GM19240 (cell line): ENCODE data around the gene TNNC1.

Experiments
- DNase-seq: peaks from one replicate; pipeline ENCODE4 v3.0.0; 2011; ENCODE audit warnings: low spot score; ENCODE audit not compliant: insufficient read length

The TNNC1 gene

DNA sequence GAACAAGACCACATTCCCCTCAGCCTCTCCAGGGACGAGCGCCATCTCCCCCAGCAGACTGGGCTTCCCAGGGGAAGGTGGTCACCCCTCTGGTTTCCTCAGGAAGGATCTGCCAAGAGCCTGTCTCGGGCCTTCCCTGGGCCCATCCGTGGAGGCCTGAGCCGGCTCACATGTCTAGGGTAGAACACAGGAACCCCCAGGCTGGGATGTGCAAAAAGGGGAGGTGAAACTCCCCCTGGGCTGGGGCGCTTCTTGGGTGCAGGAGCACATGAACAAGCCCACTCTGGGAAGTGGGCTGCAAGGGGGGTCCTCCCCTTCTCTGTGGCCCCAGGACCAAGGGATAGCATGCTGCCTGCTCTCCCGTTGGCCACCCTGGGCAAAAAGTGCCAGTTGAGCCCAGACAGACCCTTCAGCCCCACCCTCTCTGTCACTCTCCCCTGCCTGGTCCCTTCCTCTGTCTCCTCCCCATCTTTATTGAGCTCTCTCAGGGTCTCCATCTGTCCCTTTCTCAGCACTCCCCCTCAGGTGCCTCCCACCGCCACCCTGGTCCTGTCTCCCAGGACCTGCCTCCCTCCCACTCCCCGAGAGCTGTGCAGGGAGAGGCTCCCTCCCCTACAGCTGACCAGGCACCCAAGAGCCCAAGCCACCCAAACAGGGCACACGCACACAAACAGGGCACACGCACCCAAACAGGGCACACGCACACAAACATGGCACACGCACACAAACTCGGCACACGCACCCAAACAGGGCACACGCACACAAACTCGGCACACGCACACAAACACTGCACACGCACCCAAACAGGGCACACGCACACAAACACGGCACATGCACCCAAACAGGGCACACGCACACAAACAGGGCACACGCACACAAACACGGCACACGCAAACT is 9.8 kb downstream of the TNNC1 start:
- DNase-seq: no peak

DNA sequence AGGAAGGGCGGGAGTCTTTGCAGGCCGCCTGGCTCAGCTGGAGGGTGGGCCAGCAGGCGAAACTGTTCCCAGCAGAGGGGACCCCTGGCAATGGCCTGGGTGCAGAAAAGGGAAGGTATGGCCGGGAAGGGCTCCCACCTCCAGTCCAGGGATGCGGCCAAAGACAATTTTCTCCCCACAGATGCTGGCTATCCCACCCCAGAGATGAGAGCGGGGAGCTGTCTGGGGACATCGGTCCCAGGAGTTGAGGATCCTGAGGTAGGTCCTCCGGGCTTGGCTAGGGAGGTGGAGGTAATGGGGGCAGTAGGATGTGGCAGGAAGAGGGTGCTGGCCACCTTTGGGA is 10.6 kb downstream of the TNNC1 start:
- no peak for DNase-seq

DNA sequence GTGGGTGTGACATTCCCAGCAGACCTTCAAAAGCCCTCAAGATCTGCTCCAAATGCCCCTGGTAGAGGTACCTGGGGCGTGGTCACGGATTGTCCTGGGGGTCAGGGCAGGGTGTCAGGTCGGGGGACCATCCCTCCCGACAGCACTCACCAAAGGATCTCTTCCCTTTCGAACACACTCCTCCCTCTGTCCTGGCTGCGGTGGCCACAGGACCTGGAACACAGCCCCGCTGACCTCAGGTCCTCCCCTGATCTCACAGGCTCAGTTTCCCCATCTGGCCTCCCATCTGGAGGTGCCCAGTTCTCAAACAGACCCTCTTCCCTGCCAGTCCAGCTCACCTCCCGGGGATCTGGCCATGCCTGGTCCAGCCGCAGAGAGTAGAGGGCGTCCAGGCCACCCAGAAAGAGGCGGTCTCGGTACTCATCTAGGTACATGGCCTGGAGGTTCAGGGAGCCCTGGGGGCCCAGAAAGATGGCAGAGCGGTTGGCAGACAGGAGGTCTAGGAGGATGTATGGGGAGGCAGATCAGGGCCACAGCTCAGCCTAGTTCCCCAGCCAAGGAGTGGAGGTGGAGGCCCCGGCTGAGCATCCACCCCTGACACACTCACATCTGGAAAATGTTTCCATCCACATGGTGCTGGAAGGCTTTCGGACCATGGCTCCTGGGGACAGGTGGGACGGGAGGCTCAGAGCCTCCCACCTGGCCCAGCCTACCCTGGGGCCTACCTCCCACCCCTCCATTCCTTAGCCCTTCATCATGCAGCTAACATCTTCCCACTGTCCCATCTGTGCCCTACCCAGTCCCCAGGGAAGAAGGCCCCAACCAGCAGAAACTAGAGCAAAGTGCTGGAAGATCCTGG is 11.2 kb downstream of the TNNC1 start:
- no peak for DNase-seq

DNA sequence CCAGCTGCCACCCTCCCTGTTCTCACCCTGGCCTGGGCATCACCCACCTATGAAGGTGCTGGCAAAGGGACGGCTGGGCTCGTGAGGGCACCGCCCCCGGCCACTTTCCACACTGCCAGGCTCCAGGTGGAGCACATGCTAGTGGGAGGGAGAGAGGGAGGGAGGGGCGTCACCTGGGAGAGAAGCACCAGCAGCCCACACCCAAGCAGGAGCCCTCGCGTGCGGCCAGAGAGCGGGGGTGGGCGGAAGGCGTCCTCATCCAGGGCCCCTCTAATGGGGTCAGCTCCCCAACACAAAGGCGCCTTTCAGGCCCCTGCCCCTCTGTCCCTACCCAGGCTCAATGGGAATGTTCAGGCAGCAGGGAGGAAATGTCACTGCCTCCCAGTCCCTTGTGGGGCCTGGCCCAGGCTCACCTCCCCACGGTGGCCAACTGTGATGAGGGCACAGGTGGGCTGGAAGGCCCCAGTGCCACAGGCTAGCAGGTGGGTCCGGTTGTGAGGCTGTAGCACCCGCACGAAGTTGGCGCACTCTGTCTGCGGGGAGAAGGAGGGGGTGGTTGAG is 12.0 kb downstream of the TNNC1 start:
- no peak for DNase-seq

DNA sequence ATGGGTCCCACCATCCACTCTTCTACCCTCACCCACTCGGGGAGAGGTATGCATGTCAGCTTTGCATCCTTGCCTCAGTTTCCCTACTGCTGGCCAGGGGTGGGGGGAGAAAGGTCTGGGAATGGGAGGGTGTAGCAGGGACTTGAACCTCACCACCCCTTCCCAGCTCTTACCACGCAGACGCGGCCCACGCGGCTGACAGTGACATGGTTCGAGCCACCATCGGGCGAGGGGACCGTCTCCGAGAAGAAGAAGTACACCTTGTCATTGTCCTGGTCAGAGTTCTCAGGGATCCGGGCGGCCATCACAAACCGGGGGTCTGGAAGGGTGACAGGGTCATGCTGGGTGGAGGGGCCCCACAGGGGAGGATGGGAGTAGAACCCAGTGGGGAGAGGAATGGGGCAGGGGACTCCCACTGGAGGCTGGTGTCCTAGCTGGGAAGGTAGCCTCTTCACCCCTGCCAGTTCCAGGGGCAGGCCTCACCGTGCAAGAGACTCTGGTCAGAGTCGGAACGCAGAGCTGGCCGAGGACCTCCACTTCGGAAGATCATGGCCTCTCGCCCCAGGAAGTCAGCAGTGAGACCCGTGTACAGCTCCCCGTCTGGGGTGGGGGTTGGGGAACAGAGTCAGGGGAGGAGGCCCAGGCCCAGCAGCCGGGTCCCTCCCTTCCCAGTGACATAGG is 12.6 kb downstream of the TNNC1 start:
- DNase-seq: no peak

DNA sequence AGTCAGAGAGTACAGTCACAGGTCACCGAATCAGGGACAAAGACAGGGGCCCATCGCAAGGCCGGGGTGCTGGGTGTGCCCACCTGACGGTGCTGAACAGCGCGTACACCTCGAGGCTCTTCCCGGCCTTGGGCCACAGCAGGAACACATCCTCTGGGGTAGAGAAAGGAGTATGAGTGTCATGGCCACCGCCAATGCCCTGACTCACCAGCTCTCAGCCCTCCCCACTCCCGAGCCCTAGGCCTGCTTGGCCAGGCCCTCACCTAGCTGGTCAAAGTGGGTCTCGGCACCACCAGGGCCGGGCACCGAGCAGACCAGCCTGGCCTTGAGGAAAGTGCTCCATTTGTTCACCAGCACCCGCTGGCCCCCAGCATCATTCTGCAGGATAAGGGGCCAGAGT is 13.2 kb downstream of the TNNC1 start:
- no peak for DNase-seq

DNA sequence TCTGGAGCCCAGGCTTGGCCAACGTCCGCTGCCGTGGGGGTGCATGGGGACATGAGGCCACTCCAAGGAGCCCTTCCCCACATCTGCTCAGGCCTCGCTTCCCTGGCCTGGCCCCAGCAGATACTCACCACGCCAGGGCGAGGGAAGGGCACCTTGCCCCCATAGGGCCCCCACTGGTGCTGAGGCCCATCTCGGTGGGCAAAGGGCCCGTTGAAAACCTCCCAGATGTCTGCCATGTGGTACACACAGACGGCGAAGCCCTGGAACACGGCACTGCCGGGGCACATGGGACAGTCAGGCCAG is 13.6 kb downstream of the TNNC1 start:
- no peak for DNase-seq

DNA sequence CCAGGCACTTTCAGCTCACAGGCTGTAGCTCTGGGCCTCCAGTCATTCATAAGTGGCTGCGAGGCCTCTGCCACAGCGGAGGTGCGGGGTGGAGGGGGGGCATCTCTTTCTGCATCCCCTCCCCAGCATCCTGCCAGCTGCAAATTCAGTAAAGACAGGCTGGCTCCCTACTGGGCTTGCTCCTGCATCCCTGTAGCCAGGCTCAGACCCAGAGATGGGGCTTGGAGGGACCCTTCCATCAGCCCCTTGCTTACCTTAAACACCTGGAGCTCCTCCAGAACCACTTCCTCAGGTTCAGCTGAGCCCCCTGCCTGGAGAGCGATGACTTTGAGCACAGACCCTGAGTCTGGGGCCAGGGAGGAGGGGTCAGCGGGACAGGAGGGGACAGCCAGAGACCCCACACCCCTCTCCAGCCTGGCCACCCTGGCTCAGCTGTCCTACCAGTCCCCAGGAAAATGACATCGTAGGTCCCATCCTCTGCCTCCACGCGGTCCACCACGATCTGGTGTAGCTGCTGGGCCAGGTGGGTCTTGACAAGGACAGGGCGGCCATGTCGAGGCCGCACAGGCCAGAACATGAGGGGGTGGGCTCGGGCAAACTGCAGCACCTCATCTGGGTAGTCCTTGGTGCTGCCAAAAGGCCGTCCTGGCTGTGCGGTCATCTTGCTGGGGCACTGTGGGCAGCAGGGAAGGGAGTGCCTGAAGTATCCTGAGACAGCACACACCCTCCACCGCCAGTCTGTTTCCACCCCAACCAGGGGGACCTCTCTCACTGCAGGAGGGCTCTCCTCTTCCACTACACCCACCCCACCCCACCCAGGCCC is 14.2 kb downstream of the TNNC1 start:
- DNase-seq: no peak

DNA sequence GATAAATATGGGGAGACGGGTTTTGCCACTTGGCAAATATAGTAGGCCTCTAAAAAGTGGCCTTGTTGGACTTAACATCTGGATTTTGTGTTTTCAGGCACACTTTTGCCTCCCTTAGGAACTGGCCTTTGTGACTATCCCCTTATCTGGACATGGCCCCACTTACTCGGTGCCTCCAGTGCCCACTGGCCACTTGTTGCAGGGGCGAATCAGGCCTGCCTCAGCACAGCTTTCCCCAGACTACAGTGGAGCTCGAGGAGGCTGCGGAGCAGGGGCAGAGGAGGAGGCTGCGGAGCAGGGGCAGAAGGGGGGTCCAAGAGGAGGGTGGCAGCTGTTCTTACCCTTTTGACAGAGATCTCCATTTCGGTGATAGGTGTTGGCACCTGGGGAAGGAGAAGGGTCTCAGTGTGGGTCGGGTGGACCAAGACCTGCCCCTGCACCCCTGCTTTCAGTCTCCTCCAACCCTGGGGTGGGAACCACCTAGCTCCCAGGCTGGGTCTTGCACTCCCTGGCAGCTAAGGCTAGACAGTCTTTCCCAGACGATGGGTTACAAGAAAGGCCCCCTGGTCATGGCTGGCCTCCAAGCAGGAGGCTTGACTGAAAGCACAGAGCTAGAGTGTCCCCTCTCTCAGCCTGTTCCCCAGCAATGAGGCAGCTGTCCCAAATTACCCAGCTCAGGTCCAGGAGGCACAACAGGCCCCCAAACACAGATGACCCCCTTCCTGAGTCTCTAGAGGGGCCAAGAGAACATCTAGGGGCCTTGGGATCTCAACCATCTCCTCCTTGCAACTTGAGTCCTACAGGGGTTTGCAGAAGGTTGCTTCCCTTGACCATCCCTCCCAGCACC is 15.0 kb downstream of the TNNC1 start:
- DNase-seq: no peak

DNA sequence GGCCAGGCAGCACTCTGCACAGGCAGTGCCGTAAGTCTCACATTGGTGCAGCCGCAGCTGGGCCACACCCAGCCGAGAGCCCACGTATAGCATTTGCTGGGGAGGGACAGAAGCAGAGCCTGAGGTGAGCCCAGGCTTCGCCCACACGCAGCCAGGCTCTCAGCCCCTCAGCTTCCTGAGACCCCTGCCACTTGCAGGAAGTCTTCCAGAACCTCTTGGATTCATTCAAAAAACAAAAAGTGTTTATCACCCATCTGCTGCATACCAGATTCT is 15.8 kb downstream of the TNNC1 start:
- DNase-seq: no peak

DNA sequence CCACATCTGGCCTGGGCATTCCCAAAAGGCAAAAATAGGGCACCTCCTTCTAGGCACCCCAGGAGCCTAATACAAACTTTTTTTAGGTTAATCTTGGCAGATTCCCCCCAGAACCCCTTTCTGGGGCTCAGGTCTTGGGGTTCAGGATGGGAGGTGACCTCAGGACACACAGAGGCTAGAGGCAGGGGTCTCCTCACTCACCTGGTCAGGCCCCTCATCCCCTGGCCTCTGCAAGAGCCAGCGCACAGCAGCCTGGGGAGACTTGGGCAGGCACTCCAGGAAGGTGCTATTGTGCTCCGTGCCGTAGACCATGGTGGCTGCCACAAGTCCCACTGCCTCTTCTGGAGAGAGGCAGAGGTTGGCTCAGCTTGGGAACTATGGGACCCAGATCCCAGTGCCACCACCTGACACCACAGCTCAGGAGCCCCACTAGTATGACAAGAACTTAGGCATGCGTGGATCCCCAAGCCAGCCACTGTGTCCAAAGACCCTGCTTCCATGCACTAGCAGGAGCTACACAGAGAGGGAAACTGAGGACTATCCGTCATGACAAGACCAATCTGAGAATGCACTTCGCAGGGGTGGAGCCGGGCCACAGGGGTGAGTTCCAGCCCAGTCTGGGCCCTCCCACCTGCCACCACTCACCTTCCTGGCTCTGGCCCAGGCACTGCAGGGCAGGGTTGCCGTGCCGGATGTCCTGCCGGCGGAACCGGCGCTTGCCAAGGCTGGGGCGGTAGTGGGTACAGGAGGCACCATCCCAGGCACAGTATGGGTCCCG is 16.3 kb downstream of the TNNC1 start:
- DNase-seq: no peak

DNA sequence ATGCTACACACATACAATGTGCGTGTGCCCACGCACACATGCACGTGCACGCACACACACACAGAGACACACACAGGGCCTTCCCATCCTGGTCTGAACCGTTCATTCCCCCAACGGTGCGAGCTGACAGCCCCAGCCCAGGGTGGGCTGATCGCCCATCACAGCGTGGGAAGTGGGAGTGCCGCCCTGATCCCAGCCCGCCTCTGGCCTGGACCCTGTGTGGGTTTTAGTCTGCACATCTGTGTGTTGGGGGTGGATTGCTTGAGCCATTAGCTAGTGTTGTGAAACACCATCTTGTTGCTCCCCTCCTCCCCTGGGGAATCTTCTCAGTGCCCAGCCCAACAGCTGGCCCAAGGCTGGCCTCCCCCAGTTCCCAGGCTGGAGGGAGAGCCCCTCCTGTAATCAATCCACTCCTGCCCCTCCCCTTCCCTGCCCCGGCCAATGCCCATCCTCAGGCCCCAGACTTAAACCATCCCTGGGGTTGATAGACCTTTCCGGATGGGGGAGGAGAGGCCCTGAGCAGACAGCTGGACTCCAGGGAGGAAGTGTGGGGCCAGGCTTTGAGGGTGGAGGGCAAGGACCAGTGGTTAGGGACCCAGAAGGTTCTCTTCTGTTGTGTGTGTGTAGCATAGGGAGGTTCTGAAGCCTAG is 17.2 kb downstream of the TNNC1 start:
- no peak for DNase-seq

DNA sequence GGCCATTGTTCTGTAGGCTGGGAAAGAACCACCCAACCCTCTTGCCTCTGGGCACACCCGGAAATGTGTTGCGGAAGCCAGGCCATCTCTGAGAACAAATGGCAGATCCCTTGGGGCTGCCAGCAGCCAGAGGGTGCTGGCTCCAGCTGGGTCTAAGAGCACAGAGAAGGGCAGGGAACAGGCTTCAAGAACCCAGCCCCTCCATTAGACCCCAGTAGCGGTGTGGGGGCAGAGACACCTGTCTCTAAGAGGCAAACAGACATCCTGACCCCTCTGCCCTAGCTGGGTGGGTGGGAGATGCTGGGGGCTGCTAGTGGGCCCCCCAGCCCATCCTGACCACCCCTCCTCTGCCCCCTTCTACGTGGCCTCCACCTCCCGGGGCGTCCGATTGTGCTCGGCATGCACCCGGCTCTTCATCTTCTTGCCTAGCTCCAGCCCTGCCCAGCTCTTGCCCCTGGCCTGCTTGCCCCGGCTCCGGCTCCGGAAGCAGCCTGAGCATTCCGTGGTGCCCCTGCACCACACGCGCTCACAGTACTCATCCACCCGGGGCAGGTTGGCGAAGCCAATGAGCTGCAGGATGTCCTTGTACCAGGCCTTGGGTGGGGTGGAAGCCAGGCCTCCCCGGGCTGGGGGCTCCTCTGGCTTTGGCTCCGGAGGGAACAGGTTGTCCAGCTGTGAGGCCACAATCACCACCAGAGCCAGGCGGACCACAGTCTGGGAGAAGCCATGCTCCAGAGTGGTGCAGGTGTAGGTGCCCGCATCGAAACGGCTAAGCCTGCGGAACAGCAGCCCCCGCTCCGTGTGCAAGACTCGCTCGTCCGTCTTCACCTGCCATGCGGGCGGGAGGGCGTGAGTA is 18.4 kb downstream of the TNNC1 start:
- DNase-seq: no peak

DNA sequence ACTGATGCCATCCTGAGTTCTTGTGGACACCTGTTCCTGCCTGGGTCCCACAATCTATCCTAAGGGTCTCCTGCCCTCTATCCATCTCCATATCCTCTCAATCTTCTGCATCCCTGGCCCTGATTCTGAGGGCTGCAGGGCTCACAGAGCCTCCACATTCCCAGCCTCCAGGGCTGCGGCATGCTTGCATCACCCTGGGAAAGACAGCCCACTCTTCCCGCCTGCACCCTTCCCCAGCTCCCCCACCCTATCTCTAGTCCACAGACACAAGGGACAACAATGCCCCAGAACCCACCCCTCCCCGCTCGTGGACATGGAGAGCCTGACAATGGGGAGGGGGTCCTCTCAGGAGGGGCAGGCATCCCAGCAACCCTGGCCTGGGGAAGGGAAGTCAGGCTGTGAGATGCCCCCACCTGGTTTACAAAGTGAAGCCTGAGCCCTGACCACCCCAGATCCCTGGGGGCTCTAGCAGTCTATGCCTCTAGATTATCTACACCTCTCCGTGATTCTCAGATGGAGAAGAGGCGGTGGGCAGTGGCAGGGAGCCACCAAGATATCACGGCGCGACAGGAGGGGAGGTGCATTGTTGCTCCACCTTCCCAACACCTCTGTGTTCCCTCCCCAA is 19.2 kb downstream of the TNNC1 start:
- DNase-seq: no peak

DNA sequence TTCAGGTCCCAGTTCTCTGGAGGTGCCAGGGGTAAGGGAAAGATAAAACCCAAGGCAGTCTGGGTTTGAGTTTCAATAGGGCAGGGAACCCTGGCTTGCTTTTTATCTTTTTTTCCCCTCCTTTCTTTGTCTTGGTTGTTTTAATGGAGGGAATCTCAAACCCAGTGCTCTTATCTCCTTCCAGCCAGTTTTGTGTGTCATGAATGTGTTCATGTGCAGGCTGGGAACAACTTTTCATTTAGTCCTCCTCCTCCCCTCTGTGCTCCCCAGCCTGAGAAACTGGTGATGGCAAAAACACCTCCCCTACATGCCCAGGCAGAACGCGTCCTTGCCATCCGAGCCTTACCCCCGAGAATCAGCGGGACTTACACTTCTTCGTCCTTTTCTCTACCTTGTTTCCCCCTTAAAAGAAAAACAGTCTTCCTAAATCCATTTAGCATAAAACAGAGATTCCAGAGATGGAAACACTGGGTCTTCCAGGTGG is 19.8 kb downstream of the TNNC1 start:
- DNase-seq: no peak

DNA sequence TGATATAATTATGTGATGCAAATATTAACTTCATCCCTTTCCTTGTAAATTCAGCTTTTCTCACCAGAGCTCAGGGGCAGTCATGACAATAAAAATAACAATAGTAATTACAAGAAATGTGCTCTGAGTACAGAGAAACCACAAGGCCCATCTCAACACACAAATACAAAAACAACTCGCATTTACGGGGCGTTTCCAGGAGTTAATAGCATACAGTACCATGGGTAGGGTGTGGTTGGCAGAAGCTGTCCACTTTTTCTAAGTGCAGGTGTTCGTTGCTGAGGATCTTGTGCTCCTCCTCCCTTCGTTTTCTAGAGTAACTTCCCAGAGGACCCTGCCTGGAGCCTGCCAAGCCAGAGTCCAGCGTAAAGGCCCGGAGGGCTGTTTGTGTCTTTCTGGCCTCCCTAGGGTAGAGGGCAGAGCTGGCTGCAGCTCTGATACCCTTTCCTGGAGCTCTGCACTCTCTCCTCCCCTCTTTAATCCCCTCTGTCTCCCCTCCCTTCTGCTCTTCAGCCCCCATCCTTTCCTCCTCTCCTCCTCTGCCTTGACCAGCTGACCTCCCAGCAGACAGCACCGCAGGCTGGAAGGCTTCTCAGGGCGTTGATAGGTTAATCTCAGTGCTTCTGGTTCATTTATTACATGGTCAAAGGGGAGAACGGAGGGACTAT is 20.4 kb downstream of the TNNC1 start:
- DNase-seq: no peak

DNA sequence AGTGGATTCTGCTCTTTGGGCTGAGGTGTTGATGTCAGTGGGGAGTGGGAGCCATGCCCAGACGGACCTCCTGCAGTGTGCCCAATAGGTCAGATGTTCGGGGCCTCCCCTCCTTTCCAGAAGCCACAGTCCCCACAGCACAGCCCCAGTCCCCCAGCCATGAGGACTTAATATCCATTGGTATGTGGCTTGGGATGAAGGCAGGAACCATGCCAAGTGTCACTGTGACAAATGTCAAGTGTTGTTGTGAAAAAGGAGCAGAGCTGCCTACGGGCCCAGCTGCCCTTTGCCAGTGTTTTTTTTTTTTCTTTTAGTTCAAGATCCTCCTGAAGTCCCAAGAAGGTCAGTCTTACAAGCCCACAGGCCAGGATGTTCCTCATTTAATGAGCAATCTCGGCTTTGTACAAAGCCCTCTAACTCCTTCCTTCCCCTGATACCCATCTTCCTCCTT is 21.1 kb downstream of the TNNC1 start:
- DNase-seq: no peak
